GM21723 (cell line): ENCODE measurements around the gene TTC9C.
"Not testable (repeated sequence)": the region's sequence is repeated elsewhere in the genome, so short reads cannot be mapped to it uniquely, and the experiment has no call there.

Experiments used
- ATAC-seq: cut with Tn5 transposase; IDR thresholded peaks from one replicate; pipeline ENCODE4 v1.9.1; 2021; ENCODE audit warnings: mild to moderate bottlenecking, moderate library complexity; ENCODE audit not compliant: unreplicated experiment

The TTC9C gene

DNA sequence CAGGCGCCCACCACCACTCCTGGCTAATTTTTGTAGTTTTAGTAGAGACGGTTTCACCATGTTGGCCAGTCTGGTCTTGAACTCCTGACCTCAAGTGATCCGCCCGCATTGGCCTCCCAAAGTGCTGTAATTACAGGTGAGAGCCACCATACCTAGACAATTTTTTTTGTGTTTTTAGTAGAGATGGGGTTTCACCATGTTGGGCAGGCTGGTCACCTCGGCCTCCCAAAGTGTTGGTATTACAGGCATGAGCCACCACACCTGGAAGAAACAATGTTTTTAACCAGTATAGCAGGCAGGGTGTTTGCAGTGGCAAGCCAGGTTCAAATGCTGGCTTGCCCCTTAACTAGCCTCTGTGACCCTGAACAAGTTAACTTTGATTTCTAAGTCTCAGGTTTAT is 21.6 kb downstream of the TTC9C start:
- not testable (repeated sequence) for ATAC-seq

DNA sequence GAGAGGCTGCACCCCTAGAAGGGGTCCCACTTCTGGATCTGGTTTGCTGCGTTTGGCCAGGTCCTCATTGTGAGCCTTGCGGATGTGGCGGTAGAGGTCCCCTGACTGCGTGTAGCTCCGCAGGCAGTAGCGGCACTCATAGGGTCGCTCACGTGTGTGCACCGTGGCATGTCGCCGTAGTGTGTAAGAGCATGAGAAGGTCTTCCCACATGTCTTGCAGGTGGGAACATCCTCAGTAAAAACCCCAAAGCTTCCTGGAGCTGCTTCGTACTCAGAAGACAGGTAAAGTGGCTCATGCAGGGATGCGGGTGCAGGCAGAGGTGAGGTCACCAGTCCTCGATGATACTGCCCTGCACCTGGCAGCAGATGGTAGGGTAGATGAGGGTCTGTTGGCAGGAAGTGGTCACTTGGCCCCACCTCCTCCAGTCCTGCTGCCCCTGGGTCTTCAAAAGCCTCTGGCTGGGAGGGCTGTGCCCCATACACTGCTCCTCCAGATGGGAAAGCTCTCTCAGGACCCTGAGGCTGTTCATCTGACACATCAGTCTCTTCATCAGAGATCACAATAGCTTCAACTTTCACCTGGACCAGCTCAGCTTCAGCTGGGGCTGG is 24.0 kb downstream of the TTC9C start:
- ATAC-seq: no peak

GRCh38 chr11:62752994-62753735 is 24.9 kb downstream of the TTC9C start:
- peak; percentile 1 for ATAC-seq

GRCh38 chr11:62753736-62754603 is 25.7 kb downstream of the TTC9C start, which contains the start of gene ZBTB3:
ZBTB3 (minus strand) TSS chr11:62754160; CDS start chr11:62753664, 496 bp downstream.
- ATAC-seq: peak; percentile 94

DNA sequence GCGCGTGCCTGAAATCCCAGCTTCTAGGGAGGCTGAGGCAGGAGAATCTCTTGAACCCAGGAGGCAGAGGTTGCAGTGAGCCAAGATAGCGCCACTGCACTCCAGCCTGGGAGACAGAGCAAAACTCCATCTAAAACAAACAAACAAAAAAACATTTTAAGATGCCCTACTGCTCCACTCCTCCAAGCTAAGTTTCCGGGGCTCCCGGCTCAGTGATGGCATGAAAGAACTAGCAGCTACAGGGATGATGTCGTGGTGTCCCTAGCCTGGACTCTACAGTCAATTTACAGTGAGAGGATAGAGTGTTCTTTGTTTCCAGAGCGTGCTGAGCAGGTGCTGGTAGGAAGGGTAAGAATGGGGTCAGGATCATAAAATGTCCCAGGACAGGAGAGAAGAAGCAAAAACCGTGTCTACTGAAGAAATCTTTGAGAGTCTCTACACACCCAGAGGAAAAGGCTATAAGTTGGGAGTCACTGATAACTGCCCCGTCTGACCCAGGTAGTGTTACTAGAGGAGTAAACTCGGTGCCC is 26.9 kb downstream of the TTC9C start:
- no peak for ATAC-seq

DNA sequence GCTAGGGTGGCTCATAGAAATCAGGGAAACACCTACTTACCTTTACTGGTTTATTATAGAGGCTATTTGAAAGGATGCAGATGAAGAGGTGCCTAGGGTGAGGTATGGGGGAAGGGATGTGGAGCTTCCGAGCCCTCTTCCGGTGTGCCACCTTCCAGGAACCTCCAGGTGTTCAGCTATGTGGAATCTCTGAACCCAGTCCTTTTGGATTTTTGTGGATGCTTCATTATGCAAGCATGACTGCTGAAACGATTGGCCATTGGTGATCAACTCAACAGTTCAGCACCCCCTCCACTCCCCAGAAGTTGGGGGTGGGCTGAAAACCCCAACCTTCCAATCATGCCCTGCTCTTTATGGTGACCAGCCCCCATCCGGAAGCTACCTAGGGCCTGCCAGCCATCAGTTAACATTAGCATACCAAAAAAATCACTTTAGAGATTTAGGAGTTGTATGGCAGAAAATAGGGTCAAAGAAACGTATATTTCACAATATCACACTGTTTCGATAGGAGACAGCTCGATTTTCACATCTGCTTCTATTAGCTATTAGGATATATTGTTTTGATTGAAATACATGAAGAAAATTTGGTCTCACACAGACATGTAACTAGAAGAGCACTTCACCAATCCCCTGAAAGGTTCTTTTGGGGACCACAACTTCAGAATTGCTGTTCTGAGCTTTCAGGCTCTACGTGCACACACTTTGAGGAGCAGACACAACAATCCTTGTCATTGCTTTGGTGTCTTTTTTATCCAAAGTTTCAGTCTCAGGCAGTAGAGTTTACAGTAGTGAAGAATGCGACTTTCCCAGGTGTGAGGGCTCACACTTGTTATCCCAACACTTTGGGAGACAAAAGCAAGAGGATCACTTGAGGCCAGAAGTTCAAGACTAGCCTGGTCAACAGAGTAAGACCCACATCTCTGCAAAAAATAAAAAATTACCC is 29.8 kb downstream of the TTC9C start:
- no peak for ATAC-seq

DNA sequence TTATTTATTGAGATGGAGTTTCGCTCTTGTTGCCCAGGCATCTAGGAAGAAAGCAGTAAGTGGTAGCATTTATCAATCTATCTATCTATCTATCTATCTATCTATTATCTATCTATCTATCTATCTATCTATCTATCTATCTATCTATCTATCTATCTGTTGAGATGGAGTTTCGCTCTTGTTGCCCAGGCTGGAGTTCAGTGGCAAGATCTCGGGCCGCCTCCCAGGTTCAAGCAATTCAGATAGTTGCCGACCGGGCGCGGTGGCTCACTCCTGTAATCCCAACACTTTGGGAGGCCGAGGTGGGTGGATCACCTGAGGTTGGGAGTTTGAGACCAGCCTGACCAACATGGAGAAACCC is 32.6 kb downstream of the TTC9C start:
- not testable (repeated sequence) for ATAC-seq

DNA sequence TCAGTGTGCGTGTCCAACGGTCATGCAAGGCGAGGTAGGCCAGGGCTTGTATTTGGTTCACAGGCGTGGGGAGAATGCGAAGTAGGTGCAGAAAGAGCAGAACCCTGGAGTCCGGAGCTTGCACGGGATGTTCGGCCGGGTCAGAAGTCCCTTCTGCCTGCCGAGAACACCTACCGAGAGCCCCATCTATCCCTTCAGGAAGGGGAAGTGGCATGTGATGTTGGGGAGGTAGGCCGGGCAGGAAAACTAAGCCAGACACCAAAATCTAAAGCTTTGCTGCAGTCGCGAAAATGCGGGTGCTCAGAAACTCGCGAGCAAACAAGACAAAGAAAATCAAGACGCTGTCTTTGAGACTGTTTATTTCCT is 42.5 kb downstream of the TTC9C start:
- ATAC-seq: peak; percentile 3

DNA sequence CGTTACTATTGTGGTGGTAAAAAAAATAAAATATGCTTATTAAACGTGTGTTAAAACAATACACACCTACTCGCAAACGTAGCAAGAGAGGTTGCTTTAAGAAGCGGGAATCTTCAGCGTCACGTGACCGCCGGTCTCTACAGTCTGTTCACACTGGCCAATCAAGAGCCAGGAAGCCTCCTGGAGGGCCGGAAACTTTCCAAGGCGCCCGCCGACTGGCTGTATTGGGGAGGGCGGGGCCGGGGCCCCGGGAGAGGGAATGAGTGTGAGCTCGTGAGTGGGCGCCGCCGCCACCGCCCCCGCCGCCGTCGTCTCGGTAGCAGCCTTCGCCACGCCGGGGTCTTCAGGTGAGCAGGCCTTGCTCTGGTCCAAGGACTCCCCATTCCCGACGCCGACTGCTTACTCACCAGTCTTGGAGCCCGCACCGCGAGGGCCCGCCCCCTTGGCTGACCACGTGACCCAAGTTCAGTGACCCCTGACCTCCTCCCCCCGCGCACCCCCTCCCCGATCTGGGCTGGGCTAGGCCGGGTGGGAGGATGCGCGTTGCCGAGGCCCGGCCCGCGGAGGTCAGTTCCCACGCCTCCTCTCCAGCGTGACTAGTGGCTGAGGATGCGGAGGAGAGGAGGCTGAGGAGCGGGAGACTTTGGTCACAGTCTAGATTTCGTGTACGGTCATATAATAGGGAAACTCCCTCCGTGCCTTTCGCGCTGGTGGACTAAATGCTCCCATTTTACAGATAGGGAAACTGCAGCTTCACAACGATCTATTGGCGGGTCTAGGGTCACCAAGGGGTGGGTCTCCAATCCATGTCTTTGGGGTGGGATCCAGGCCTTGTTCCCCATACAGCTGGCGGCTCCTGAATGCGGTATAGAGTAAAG is 43.1 kb downstream of the TTC9C start, which contains the start of gene TAF6L:
Gene TAF6L, plus strand, starts transcription at position 253 of the 878 bp plus-strand sequence. CDS start 4,388 bp downstream, outside the sequence.
- ATAC-seq: peak; percentile 78

DNA sequence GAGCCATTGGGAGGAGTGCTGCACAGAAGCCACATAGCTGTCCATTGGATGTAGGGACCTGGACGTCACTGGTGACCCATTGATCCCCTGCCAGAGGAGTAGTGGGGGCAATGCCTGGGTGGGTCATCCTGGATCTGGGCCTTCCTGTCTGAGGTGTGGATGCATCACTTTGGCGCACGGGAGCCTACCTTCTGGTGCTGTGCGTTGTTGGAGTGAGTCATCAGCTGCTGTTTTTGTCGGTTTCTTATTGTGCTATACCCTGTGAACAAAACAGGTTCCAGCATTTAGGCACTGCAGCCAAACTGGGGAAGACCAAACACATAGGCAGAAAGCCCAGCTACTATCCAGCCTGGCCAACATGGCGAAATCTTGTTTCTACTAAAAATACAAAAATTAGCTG is 46.1 kb downstream of the TTC9C start:
- no peak for ATAC-seq

- ATAC-seq: no peak
Observed at GRCh38 chr11:62775646-62776045, 47.4 kb downstream of the TTC9C start.

DNA sequence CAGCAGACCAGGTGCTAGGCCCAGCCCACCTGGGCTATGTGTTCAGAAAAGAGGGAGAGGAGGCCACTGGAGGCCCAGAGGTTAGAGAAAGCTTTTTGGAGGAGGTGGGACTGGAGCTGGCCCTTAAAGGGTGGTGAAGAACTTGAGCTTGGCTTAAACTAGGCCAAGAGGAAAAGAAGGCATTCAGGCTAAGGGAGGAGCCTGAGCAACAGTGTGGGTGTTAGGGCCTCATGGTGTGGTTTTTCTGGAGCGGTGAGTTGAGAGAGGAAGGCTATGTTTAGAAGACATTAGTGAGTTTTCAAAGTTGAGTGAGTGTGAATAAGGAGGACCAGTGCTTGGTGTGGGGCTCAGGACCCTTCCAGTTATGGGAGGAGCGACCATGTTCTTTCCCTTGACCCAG is 49.1 kb downstream of the TTC9C start:
- no peak for ATAC-seq

GRCh38 chr11:62778441-62778840 is 50.2 kb downstream of the TTC9C start:
- ATAC-seq: no peak

GRCh38 chr11:62782753-62783152 is 54.5 kb downstream of the TTC9C start:
- ATAC-seq: no peak

- ATAC-seq: peak; percentile 72
Observed at GRCh38 chr11:62786318-62787004, 58.2 kb downstream of the TTC9C start.

GRCh38 chr11:62787005-62787759 is 58.9 kb downstream of the TTC9C start, which contains the start of gene TMEM179B:
TMEM179B (plus strand) TSS chr11:62787402; CDS start chr11:62787432, 30 bp downstream.
- ATAC-seq: peak; percentile 73
